Panc1 (cell line): ENCODE results near the gene FRMD5. TPM values are rescaled to one million over a fixed set of nuclear protein-coding genes. Genes with fewer than 3 reads are reported as not detected.

Experiments
- ATAC-seq: fragments of 200-7000 bp; cut with Tn5 transposase; 2 replicates; pipeline ENCODE4 v1.9.1; 2020; ENCODE audit warnings: mild to moderate bottlenecking, moderate library complexity
- BruUV-seq: library from RNA; stranded (reverse); fragments of 400-500 nt; replicated peaks from 2 replicates; lab custom pipeline; 2021; lab: Mats Ljungman, UMichigan
- CTCF ChIA-PET: fragments of 300-600 bp; sonication (Branson Sonifier 250); formaldehyde crosslinking; loops from one replicate; lab custom pipeline; 2022; ENCODE audit warnings: antibody characterized with exemption; lab: Charles Lee
- POLR2A ChIA-PET: fragments of 300-600 bp; sonication (Branson Sonifier 250); formaldehyde crosslinking; loops from one replicate; lab custom pipeline; 2022; ENCODE audit warnings: antibody characterized with exemption; lab: Charles Lee
- DNase-seq: peaks from one replicate; pipeline ENCODE4 v3.0.0-alpha.2; 2010; ENCODE audit warnings: low read depth, low spot score
- H3K27ac ChIP-seq: 2 replicates; pipeline ENCODE4 v1.5.1; 2011; ENCODE audit warnings: mild to moderate bottlenecking, low read length, inconsistent platforms
- H3K27me3 ChIP-seq: fragments of 200-500 bp; sonication (Bioruptor generic); 2 replicates; pipeline ENCODE4 v1.6.0; 2014; ENCODE audit warnings: low read length, inconsistent platforms; ENCODE audit not compliant: control insufficient read depth, insufficient read depth
- H3K36me3 ChIP-seq: fragments of 200-500 bp; sonication (Bioruptor generic); 2 replicates; pipeline ENCODE4 v1.5.1; 2014; ENCODE audit warnings: inconsistent platforms, mild to moderate bottlenecking, low read length, moderate library complexity; ENCODE audit not compliant: control insufficient read depth, insufficient read depth
- H3K4me1 ChIP-seq: 2 replicates; pipeline ENCODE4 v1.5.1; 2011; ENCODE audit warnings: inconsistent platforms, mild to moderate bottlenecking, low read length, moderate library complexity; ENCODE audit not compliant: control insufficient read depth, insufficient read depth
- H3K4me3 ChIP-seq, 2 experiments: 2 replicates each; pipeline ENCODE4 v1.5.1; 2011 to 2012; ENCODE audit warnings: low read depth in 2 of 2, low read length in 2 of 2, mild to moderate bottlenecking in 2 of 2, inconsistent platforms in 1 of 2, moderate library complexity in 1 of 2
- H3K9me3 ChIP-seq: fragments of 200-500 bp; sonication (Bioruptor generic); 2 replicates; pipeline ENCODE4 v1.5.1; 2014; ENCODE audit warnings: low read depth, mild to moderate bottlenecking, inconsistent platforms, low read length, moderate library complexity; ENCODE audit not compliant: control insufficient read depth, insufficient read depth
- POLR2AphosphoS5 ChIP-seq: IDR thresholded peaks from 2 replicates; pipeline ENCODE4 v1.6.1; 2012; ENCODE audit warnings: mild to moderate bottlenecking, low read depth, low read length, moderate library complexity
- SIN3A ChIP-seq: IDR thresholded peaks from 2 replicates; pipeline ENCODE4 v1.6.1; 2012; ENCODE audit warnings: low read depth, mild to moderate bottlenecking, low read length, moderate library complexity, borderline replicate concordance; ENCODE audit not compliant: insufficient read depth
- TCF7L2 ChIP-seq: IDR thresholded peaks from 2 replicates; pipeline ENCODE4 v1.6.1; 2011; ENCODE audit warnings: mild to moderate bottlenecking, low read depth, low read length, inconsistent platforms
- in situ Hi-C: cut with HindIII; loops from 2 replicates; pipeline ENCODE4 v1.10.0; 2016; ENCODE audit warnings: low sequenced_read_pairs, low pct_unique_long_range_greater_than_20kb
- intact Hi-C: fragments of 100-400 bp; cut with micrococcal nuclease; formaldehyde crosslinking; loops from one replicate; pipeline ENCODE4 v1.10.0; 2022; ENCODE audit not compliant: unreplicated experiment
- total RNA-seq: library from RNA; stranded (reverse); gene quantifications from one replicate; pipeline ENCODE4 v1.2.1, GENCODE V29; 2021; ENCODE audit not compliant: unreplicated experiment
- TF ChIP-seq, protein P1 (sequence below), 2 experiments: IDR thresholded peaks; 2 replicates each; pipeline ENCODE4 v1.6.1; 2011 to 2012; ENCODE audit warnings: low read depth in 2 of 2, control low read depth in 1 of 2, low read length in 1 of 2, mild to moderate bottlenecking in 1 of 2, moderate library complexity in 1 of 2; ENCODE audit not compliant: insufficient read depth in 1 of 2
- TF ChIP-seq, protein P2 (sequence below): fragments of 450-650 bp; IDR thresholded peaks from 2 replicates; pipeline ENCODE4 v1.5.1; 2017; ENCODE audit warnings: mild to moderate bottlenecking

The FRMD5 gene
- total RNA-seq, 1 experiment from 2014 or later, result 18.3 TPM

DNA sequence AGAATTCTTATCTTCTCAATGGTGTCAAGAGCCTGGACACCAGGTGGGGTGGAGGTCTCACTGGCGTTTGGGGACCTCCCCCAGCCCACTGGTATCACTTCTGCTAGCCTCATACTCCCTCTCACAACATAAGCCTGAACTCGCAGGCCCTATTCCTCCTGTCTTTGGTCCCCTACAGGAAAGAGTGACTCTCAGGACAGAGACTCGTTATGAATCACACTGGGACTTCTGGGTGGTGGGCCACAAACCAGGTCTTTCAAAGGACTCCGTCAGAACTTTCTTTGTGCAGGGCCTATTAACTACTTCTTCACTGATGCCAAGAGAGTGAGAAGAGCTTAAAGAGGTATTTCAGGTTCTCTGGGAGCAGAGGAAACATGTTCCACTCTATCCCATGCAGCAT is 267.9 kb downstream of the FRMD5 start:
- H3K27ac ChIP-seq, result no peak overlapping the region
- no peaks in the 10 kb centered on the region for H3K36me3 ChIP-seq
- DNase-seq (no peak), ATAC-seq (no peak)
- no peaks in the 10 kb centered on the region for H3K27me3 ChIP-seq
- intact Hi-C loops (no loop called here), in situ Hi-C loops (no loop called here)
- no peaks in the 10 kb centered on the region for H3K9me3 ChIP-seq
- H3K4me1 ChIP-seq, result peaks cover 8% of the 10 kb centered on the region
- TF ChIP-seq TCF7L2, result no peak
- TF ChIP-seq, protein P1, sequence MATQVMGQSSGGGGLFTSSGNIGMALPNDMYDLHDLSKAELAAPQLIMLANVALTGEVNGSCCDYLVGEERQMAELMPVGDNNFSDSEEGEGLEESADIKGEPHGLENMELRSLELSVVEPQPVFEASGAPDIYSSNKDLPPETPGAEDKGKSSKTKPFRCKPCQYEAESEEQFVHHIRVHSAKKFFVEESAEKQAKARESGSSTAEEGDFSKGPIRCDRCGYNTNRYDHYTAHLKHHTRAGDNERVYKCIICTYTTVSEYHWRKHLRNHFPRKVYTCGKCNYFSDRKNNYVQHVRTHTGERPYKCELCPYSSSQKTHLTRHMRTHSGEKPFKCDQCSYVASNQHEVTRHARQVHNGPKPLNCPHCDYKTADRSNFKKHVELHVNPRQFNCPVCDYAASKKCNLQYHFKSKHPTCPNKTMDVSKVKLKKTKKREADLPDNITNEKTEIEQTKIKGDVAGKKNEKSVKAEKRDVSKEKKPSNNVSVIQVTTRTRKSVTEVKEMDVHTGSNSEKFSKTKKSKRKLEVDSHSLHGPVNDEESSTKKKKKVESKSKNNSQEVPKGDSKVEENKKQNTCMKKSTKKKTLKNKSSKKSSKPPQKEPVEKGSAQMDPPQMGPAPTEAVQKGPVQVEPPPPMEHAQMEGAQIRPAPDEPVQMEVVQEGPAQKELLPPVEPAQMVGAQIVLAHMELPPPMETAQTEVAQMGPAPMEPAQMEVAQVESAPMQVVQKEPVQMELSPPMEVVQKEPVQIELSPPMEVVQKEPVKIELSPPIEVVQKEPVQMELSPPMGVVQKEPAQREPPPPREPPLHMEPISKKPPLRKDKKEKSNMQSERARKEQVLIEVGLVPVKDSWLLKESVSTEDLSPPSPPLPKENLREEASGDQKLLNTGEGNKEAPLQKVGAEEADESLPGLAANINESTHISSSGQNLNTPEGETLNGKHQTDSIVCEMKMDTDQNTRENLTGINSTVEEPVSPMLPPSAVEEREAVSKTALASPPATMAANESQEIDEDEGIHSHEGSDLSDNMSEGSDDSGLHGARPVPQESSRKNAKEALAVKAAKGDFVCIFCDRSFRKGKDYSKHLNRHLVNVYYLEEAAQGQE (IDR thresholded peaks at IDR 0.05; ENCODE audit: insufficient read depth in 1 of 2, low read depth in 2 of 2, low read length in 1 of 2), result no peak
- no TSS peak for BruUV-seq
- POLR2A ChIA-PET, result interaction anchor here (0.6 kb wide), 1 partner anchor 1219 kb away, joined by 6 read pairs; no protein-coding TSS in a partner anchor
- H3K4me3 ChIP-seq, result no peak overlapping the region
- CTCF ChIA-PET, result no interaction called here

DNA sequence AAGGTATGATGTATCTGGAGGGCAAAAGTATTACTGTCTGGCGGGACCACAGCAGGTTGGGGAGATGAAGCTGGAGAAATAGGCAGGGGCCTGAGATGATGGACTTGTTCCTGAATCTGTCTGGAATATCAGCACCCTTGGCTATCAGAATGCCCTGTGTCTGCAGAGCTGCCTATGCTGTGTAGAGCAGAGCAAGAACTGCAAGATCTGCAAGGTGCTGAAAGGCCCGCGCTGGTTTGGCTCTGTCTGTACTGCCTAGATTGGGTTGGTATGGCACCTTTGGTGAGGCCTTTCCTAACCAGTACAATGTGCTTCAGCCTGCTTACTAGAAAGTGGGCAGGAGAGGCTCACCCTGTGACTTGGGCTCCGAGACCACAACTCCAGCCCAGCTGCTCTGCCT is 271.5 kb downstream of the FRMD5 start:
- Histone ChIP-seq H3K27ac (no peak overlapping the region), H3K4me1 (no peaks in the 10 kb centered on the region), H3K9me3 (no peaks in the 10 kb centered on the region), H3K4me3 (no peak overlapping the region), H3K27me3 (no peaks in the 10 kb centered on the region), H3K36me3 (no peaks in the 10 kb centered on the region)
- ChIA-PET CTCF (no interaction called here), POLR2A (interaction anchor here (0.5 to 0.6 kb wide), 2 partner anchors 95 to 278 kb away, joined by 7 to 13 read pairs; no protein-coding TSS in a partner anchor)
- intact Hi-C loops, result no loop called here
- no TSS peak for BruUV-seq
- DNase-seq, result no peak
- in situ Hi-C loops, result no loop called here
- no peak for ATAC-seq
- TF ChIP-seq SIN3A, result no peak
- TF ChIP-seq, protein P1 (IDR thresholded peaks at IDR 0.05; ENCODE audit: insufficient read depth in 1 of 2, low read depth in 2 of 2, low read length in 1 of 2), result no peak
- TF ChIP-seq, protein P2, sequence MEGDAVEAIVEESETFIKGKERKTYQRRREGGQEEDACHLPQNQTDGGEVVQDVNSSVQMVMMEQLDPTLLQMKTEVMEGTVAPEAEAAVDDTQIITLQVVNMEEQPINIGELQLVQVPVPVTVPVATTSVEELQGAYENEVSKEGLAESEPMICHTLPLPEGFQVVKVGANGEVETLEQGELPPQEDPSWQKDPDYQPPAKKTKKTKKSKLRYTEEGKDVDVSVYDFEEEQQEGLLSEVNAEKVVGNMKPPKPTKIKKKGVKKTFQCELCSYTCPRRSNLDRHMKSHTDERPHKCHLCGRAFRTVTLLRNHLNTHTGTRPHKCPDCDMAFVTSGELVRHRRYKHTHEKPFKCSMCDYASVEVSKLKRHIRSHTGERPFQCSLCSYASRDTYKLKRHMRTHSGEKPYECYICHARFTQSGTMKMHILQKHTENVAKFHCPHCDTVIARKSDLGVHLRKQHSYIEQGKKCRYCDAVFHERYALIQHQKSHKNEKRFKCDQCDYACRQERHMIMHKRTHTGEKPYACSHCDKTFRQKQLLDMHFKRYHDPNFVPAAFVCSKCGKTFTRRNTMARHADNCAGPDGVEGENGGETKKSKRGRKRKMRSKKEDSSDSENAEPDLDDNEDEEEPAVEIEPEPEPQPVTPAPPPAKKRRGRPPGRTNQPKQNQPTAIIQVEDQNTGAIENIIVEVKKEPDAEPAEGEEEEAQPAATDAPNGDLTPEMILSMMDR, result no peak
- no peak for TF ChIP-seq POLR2AphosphoS5
- TF ChIP-seq TCF7L2, result no peak
